Smooth muscle cell (in vitro differentiated cells): ENCODE measurements around the gene ELK3. TPM values are rescaled to one million over a fixed set of nuclear protein-coding genes. Genes with fewer than 3 reads are reported as not detected.

ENCODE experiments used
- DNase-seq: peaks from one replicate; lab custom pipeline; 2025; ENCODE audit not compliant: unreplicated experiment; lab: John Stamatoyannopoulos, UW
- H2AFZ ChIP-seq: fragments of 200-600 bp; sonication (generic); 2 replicates; pipeline ENCODE4 v1.6.0; 2016; ENCODE audit warnings: antibody characterized with exemption, low read depth, mild to moderate bottlenecking
- H3F3A ChIP-seq: fragments of 200-600 bp; sonication (generic); 2 replicates; pipeline ENCODE4 v1.6.0; 2017; ENCODE audit warnings: antibody characterized with exemption, low read depth
- H3K27ac ChIP-seq: fragments of 200-600 bp; sonication (generic); 2 replicates; pipeline ENCODE4 v1.5.1; 2016; ENCODE audit warnings: low read depth, mild to moderate bottlenecking
- H3K27me3 ChIP-seq: fragments of 200-600 bp; sonication (generic); 2 replicates; pipeline ENCODE4 v1.6.1; 2016; ENCODE audit warnings: low read depth, mild to moderate bottlenecking
- H3K36me3 ChIP-seq: fragments of 200-600 bp; sonication (generic); 2 replicates; pipeline ENCODE4 v1.5.1; 2016; ENCODE audit warnings: low read depth
- H3K4me1 ChIP-seq: fragments of 200-600 bp; sonication (generic); 2 replicates; pipeline ENCODE4 v1.5.1; 2016; ENCODE audit warnings: low read depth
- H3K4me2 ChIP-seq: fragments of 200-600 bp; sonication (generic); 2 replicates; pipeline ENCODE4 v1.6.0; 2016; ENCODE audit warnings: mild to moderate bottlenecking
- H3K4me3 ChIP-seq: fragments of 200-600 bp; sonication (generic); 2 replicates; pipeline ENCODE4 v1.5.1; 2016; ENCODE audit warnings: mild to moderate bottlenecking
- H3K79me2 ChIP-seq: fragments of 200-600 bp; sonication (generic); 2 replicates; pipeline ENCODE4 v1.6.0; 2016; ENCODE audit warnings: low read depth, mild to moderate bottlenecking
- H3K9ac ChIP-seq: fragments of 200-600 bp; sonication (generic); 2 replicates; pipeline ENCODE4 v1.6.0; 2016; ENCODE audit warnings: low read depth
- H3K9me3 ChIP-seq: fragments of 200-600 bp; sonication (generic); replicated peaks from 2 replicates; pipeline ENCODE4 v1.5.1; 2016; ENCODE audit warnings: low read depth
- H4K20me1 ChIP-seq: fragments of 200-600 bp; sonication (generic); 2 replicates; pipeline ENCODE4 v1.6.0; 2016; ENCODE audit warnings: low read depth
- WGBS: methylation state at CpG from one replicate; pipeline ENCODE4 v1.1.7; 2016; ENCODE audit warnings: low lambda C conversion rate; 5-methylcytosine and 5-hydroxymethylcytosine counted together
- polyA plus RNA-seq: library from polyadenylated mRNA; unstranded; fragments of >200 nt; fragmentation: Nextera tagmentation; extraction: Ambion mirVana; gene quantifications from 2 replicates; pipeline ENCODE4 v1.2.1, GENCODE V29; 2016
- total RNA-seq: library from RNA; depleted of rRNA; stranded (reverse); fragments of >200 nt; gene quantifications from 2 replicates; pipeline ENCODE4 v1.2.3, GENCODE V29; 2014
- TF ChIP-seq, protein P1 (sequence below): fragments of 200-600 bp; sonication (generic); IDR thresholded peaks from 2 replicates; pipeline ENCODE4 v1.5.1; 2017; ENCODE audit warnings: borderline replicate concordance, mild to moderate bottlenecking, antibody characterized with exemption; ENCODE audit not compliant: insufficient read depth, poor library complexity, severe bottlenecking

The ELK3 gene
- total and polyA plus RNA-seq, 2 experiments from 2014 or later = 43.1 to 44.3 TPM

DNA sequence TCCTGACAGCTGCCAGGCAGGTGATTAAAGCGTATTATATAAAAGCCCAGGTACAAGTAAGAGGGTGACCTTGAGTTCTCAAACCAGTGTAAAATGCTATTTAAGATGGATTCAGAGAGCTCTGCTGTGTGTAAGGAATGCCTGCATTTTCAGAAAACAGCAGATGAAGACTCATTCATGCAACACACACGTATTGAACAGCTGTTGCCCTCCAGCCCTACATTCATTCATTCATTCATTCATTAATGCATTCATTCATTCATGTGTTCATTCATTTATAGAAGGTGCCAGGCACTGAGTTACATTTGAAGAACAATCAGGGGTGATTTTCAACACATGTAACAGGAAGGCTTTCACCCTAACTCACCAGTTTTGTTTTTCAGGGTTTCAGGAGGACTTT lies 27.4 kb upstream of the ELK3 start:
- no peak overlapping the region for H3K4me2 ChIP-seq
- WGBS = 96% methylated on average over 2 of the region's 2 CpGs
- H3K27me3 ChIP-seq = no peaks in the 10 kb centered on the region
- no peak overlapping the region for H3K4me3 ChIP-seq
- TF ChIP-seq, protein P1, sequence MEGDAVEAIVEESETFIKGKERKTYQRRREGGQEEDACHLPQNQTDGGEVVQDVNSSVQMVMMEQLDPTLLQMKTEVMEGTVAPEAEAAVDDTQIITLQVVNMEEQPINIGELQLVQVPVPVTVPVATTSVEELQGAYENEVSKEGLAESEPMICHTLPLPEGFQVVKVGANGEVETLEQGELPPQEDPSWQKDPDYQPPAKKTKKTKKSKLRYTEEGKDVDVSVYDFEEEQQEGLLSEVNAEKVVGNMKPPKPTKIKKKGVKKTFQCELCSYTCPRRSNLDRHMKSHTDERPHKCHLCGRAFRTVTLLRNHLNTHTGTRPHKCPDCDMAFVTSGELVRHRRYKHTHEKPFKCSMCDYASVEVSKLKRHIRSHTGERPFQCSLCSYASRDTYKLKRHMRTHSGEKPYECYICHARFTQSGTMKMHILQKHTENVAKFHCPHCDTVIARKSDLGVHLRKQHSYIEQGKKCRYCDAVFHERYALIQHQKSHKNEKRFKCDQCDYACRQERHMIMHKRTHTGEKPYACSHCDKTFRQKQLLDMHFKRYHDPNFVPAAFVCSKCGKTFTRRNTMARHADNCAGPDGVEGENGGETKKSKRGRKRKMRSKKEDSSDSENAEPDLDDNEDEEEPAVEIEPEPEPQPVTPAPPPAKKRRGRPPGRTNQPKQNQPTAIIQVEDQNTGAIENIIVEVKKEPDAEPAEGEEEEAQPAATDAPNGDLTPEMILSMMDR = no peak
- no peaks in the 10 kb centered on the region for H3K4me1 ChIP-seq
- no peak overlapping the region for H3K27ac ChIP-seq
- no peaks in the 10 kb centered on the region for H3F3A ChIP-seq
- no peak for DNase-seq
- no peaks in the 10 kb centered on the region for H3K36me3 ChIP-seq
- no peaks in the 10 kb centered on the region for H4K20me1 ChIP-seq
- H3K9ac ChIP-seq = no peak overlapping the region
- H2AFZ ChIP-seq = no peak overlapping the region
- no peaks in the 10 kb centered on the region for H3K79me2 ChIP-seq
- H3K9me3 ChIP-seq = no peaks in the 10 kb centered on the region

DNA sequence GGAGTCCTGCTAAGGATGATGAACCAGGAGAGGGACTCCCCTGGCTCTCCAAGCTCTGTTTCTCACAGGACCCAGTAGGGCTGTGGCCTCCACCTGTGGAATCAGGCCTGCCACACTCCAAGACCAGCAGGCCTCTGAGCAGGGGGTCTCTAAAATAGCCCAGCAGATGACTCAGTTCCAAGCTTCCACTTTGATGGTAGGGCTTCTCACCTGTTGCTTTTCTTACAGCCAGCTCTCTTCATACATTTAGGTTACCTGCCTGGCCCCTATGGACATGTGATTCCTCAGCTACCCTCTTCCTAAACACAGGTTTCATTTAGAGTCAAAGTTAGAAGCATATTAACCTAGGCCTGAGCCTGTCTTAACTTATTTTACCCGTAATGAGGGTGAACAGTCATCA lies 26.7 kb upstream of the ELK3 start:
- TF ChIP-seq, protein P1 = no peak
- 94% methylated on average over 1 of the region's 1 CpG for WGBS
- no peak overlapping the region for H3K9ac ChIP-seq
- no peaks in the 10 kb centered on the region for H4K20me1 ChIP-seq
- DNase-seq = no peak
- no peaks in the 10 kb centered on the region for H3K79me2 ChIP-seq
- H2AFZ ChIP-seq = no peak overlapping the region
- no peaks in the 10 kb centered on the region for H3K36me3 ChIP-seq
- H3F3A ChIP-seq = no peaks in the 10 kb centered on the region
- no peaks in the 10 kb centered on the region for H3K9me3 ChIP-seq
- no peak overlapping the region for H3K4me2 ChIP-seq
- H3K27me3 ChIP-seq = no peaks in the 10 kb centered on the region
- H3K27ac ChIP-seq = no peak overlapping the region
- no peaks in the 10 kb centered on the region for H3K4me1 ChIP-seq
- no peak overlapping the region for H3K4me3 ChIP-seq

DNA sequence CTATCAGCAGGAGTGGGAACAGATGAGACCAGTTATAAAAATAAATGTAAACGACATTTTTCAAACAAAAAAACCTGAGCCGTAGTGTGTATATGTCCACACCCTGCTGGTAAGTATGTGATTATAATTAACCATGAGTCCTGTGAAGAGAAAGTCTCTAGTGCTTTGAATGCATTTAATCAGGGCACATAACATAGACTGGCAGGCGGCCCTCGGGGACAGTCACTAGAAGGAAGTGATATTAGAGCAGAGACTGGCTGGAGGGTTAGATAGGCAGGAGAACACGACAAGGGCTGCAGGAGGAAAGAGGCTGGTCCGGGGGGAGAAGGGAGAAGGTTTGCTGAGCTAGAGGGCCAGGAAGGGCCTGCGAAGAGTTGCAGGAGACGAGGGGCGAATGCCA lies 23.8 kb upstream of the ELK3 start:
- Histone ChIP-seq H3K36me3 (no peaks in the 10 kb centered on the region), H4K20me1 (no peaks in the 10 kb centered on the region), H3K4me3 (no peak overlapping the region), H3K9ac (no peak overlapping the region), H3F3A (no peaks in the 10 kb centered on the region), H3K79me2 (no peaks in the 10 kb centered on the region), H2AFZ (no peak overlapping the region), H3K9me3 (no peaks in the 10 kb centered on the region), H3K4me1 (no peaks in the 10 kb centered on the region), H3K4me2 (no peak overlapping the region), H3K27ac (no peak overlapping the region), H3K27me3 (no peaks in the 10 kb centered on the region)
- TF ChIP-seq, protein P1 = no peak
- no peak for DNase-seq
- WGBS = 79% methylated on average over 9 of the region's 9 CpGs

DNA sequence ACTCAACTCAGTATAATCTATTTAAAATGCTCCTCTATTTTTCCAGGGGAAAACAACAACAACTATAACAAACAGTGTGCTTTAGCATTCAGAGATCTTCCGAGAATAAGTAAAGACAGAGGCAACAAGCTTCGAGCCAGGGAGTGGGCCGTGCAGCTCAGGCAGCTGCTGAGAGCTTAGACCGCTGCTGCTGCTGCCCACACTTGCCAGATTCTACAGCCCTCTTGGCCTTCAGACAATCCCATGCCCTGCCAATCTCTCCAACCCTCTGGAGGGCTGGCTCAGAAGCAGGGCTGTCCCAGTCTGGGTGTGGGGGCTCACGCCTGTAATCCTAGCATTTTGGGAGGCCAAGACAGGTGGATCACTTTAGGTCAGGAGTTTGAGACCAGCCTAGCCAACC lies 23.4 kb upstream of the ELK3 start:
- Histone ChIP-seq H3K9me3 (no peaks in the 10 kb centered on the region), H3K79me2 (no peaks in the 10 kb centered on the region), H3K9ac (no peak overlapping the region), H3K36me3 (no peaks in the 10 kb centered on the region), H3K4me2 (no peak overlapping the region), H2AFZ (no peak overlapping the region), H3K27ac (no peak overlapping the region), H3K27me3 (no peaks in the 10 kb centered on the region), H4K20me1 (no peaks in the 10 kb centered on the region), H3K4me1 (no peaks in the 10 kb centered on the region), H3K4me3 (no peak overlapping the region), H3F3A (no peaks in the 10 kb centered on the region)
- no peak for DNase-seq
- TF ChIP-seq, protein P1 = no peak
- 88% methylated on average over 5 of the region's 5 CpGs for WGBS
